Left ventricle myocardium superior (tissue), 1 donor: ENCODE measurements around the gene SIGLEC11. TPM values are rescaled to one million over a fixed set of nuclear protein-coding genes. Genes with fewer than 3 reads are reported as not detected.
A peak's percentile ranks its signal among the peaks of the same experiment; 100 is the strongest.
"Not testable (repeated sequence)": the region's sequence is repeated elsewhere in the genome, so short reads cannot be mapped to it uniquely, and the experiment has no call there.

Source experiments
- ATAC-seq: fragments of 200-7000 bp; cut with Tn5 transposase; one replicate; pipeline ENCODE4 v1.9.1; 2020; ENCODE audit warnings: mild to moderate bottlenecking, moderate library complexity
- DNase-seq: peaks from one replicate; pipeline ENCODE4 v3.0.0-alpha.2; 2020
- intact Hi-C: fragments of 100-400 bp; cut with micrococcal nuclease; formaldehyde crosslinking; loops from one replicate; pipeline ENCODE4 v1.11.0; 2022
- total RNA-seq: library from RNA; stranded (reverse); fragmentation: NEBNext Ultra II Directional; extraction: Animal tissue kit (Norgen Biotek cat#: 25700); gene quantifications from one replicate; pipeline ENCODE4 v1.2.1, GENCODE V29; 2021
- donor health status: DM: no; HTN: yes; CAD: no; lungs with severe emphysema.

Gene SIGLEC11
- total RNA-seq, 1 donor from 2014 or later, result 0.59 TPM

DNA sequence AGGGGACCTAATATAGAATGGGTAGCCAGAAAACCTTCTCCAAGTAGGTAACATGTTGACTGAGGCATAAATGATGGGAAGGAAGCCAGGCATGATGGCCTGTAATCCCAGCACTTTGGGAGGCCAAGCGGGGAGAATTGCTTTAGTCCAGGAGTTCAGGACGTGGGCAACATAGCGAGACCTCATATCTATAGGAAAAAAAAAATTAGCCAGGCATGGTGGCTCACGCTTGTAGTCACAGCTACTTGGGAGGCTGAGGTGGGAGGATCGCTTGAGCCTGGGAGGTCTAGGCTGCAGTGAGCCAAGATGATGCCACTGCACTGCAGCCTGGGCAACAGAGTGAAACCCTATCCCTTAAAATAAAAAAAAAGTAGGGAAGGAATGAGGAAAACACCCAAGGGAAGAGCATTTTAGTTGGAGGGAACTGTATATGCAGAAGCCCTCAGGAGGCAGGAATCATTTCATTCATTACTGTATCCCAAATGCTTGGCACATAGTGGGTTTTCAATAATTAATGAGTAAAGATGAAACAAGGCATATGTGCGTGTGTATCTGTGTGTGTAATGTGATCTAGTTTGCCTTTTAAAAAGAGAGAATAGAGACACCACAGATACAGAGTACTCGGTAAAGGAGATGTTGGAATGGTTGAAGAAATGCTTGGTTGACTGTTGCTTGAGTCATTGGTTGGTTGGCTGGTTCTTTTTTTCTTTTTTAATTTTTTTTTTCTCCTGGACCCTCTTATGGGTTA is 29.5 kb downstream of the SIGLEC11 start:
- intact Hi-C loops, result loop anchor here (10.0 kb wide), 1 partner anchor 53 kb away; no protein-coding TSS in a partner anchor
- DNase-seq, result no peak
- ATAC-seq, result no peak

DNA sequence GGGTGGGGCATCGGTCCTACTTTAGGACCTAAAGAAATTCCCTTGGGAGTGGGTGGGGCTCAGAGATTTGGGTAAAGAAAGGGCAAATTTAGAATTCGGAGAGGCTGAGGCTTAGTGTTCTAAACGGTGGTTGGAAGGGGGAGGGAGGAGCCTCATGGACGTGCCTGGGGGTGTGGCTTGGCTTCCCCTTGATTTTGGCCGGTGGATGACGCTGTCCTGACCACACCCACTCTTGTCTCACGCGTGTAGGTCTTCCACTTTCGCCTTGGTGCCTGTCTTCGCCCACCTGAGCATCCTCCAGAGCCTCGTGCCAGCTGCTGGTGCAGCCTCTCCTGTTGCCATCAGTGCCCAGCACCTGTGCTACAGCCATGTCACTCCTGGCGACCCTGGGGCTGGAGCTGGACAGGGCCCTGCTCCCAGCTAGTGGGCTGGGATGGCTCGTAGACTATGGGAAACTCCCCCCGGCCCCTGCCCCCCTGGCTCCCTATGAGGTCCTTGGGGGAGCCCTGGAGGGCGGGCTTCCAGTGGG is 30.4 kb downstream of the SIGLEC11 start:
- DNase-seq (peak; percentile 47), ATAC-seq (no peak)
- intact Hi-C loops, result loop anchor here (10.0 kb wide), 1 partner anchor 54 kb away; no protein-coding TSS in a partner anchor

DNA sequence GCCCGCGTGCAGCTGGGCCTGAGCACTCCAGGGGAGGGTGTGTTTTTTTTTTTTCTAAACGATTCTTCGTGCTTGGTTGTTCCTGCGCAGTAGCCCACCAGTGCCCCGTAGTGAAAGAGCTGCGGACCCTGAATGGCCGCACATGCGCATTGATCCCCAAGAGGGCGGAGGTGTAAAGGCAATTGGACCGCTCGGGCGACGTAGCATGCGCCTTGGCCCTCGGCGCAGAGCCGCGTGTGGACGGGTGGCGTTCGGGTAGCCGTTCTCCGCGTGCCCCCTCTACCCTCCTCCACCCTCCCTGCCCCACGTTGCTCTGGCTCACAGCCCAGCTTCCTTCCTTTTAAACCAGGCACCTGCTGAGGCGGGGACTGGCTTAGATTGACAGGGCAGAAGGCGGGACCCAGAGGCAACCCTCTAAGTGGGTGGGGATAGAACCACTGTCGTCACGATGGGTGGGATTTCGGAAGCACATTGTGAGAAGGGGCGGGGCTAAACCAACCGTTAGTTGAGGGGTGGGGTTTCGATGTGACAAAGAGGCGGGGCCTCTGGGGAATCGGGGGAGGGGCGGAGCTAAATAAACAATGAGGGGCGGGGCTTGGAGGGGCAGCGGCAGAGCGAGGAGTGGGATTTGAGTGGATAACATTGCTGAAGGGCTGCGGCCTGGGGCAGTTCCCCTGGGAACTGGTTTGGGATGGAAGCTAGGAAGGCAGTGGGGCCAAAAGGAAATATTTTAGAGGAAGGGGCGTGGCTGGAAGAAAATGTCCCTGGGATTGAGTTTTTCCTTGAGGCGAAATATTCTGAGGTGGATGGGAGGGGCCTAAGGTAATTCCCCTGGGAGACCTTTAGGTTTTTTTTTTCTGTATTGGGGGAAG is 31.1 kb downstream of the SIGLEC11 start:
- DNase-seq (peak; percentile 93), ATAC-seq (peak; percentile 92)
- intact Hi-C loops, result loop anchor here (10.0 kb wide), 1 partner anchor 55 kb away; no protein-coding TSS in a partner anchor

DNA sequence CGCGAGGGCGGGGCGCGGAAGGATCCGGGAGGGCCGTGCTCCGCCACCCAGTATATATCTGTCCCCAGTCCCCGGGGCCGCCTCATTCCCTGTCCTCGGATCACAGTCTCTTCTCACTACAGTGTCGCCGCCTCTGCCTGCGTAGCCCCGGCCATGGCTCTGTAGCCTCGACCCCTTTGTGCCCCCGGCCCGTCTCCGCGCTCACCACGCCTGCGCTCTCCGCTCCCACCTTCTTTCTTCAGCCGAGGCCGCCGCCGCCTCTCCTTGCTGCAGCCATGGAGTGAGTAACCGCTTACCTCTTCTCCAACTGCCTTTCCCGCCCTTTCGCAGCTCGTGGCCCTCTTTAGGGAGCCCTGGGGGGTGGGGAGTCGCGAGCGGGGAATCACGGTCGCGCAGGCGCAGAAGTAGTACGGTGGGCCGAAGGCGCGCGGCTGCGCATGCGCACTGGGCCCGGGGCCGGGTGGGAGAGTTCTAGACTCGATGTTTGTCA is 31.8 kb downstream of the SIGLEC11 start, which contains the start of the genes ATF5 and NUP62:
Gene ATF5, plus strand, starts transcription at position 85 of the 490 bp plus-strand sequence. CDS start 1,646 bp downstream, outside the sequence.
Gene NUP62, minus strand, starts transcription at position 384 of the 490 bp plus-strand sequence. CDS start 19,697 bp downstream, outside the sequence.
- ATAC-seq (peak; percentile 81), DNase-seq (peak; percentile 95)
- intact Hi-C loops, result no loop called here

DNA sequence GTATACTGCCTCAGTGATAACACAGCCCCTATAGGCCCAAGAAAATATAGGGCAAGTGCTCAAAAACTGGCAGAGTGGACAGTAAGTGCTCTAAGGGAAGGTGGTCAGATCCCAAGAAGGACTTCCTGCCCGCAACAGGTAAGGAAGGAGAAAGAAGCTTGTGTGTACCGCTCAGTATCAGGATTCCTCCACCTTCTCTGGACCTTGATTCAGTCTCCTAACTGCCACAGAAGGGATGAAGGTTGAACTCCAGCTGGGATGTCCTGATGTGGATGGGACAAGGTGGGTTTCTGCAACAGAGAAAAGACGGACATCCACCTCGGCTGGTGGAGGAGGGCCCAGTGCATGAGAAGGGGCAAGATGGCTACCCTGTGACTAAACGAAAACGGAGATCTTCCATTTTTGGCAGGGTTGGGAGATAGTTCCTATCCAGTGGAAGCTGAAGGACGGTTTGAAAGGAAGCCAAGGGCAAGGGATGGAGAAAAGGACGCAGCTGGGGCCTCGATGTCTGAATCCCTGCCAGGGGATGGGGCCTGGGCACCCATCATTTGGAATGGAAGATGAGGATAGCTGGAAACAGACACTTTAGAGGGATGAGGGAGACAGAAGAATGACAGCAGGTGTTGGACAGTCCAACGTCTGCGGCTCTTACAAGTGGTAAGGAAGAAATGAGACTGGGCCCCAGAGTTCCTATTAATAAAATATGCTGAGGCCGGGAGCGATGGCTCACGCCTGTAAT is 33.3 kb downstream of the SIGLEC11 start:
- DNase-seq (no peak), ATAC-seq (no peak)
- intact Hi-C loops, result no loop called here

DNA sequence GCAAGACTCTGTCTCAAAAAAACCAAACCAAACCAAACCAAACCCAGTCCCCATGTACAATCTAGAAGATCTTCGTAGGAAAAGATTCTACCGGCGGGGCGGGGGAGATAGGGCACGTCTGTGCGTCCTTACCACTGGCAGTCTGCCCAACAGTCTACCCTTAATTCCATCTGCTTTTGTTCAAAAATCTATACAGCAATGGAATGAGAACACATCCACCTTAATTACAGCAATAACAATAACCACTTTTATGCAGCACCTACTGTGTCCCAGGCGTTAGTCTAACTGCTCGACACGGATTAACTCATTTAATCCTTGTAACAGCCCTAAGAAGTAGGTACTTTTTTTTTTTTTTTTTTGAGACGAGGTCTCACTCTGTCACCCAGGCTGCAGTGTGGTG is 34.5 kb downstream of the SIGLEC11 start:
- DNase-seq, result no peak
- intact Hi-C loops, result no loop called here
- no peak for ATAC-seq

DNA sequence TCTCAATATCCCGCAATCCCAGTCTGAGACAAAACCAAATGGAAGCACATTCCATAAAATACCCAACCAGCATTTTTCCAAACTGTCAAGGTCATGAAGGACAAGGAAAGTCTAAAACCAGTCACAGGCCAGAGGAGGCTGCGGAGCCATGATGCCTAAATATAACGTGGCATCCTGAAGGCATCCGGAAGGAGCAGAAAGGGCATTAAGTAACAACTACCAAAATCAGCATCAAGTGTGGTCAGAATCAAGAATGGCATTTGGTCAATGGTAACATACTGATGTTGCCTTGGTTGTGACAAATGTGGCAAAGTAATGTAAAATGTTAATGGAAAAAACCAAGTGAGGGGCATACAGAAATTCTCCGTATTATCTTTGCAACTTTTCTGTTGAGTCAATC is 35.5 kb downstream of the SIGLEC11 start:
- intact Hi-C loops, result no loop called here
- ATAC-seq (no peak), DNase-seq (no peak)

DNA sequence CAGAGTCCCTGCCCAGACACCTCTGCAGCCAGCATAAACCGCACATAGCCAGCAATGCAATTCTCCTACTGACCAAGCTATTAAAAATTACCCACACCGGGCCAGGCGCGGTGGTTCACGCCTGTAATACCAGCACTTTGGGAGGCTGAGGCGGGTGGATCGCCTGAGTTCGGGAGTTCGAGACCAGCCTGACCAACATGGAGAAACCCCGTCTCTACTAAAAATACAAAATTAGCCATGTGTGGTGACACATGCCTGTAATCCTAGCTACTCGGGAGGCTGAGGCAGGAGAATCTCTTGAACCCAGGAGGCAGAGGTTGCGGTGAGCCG is 36.1 kb downstream of the SIGLEC11 start:
- intact Hi-C loops, DNase-seq, ATAC-seq: not testable (repeated sequence)

DNA sequence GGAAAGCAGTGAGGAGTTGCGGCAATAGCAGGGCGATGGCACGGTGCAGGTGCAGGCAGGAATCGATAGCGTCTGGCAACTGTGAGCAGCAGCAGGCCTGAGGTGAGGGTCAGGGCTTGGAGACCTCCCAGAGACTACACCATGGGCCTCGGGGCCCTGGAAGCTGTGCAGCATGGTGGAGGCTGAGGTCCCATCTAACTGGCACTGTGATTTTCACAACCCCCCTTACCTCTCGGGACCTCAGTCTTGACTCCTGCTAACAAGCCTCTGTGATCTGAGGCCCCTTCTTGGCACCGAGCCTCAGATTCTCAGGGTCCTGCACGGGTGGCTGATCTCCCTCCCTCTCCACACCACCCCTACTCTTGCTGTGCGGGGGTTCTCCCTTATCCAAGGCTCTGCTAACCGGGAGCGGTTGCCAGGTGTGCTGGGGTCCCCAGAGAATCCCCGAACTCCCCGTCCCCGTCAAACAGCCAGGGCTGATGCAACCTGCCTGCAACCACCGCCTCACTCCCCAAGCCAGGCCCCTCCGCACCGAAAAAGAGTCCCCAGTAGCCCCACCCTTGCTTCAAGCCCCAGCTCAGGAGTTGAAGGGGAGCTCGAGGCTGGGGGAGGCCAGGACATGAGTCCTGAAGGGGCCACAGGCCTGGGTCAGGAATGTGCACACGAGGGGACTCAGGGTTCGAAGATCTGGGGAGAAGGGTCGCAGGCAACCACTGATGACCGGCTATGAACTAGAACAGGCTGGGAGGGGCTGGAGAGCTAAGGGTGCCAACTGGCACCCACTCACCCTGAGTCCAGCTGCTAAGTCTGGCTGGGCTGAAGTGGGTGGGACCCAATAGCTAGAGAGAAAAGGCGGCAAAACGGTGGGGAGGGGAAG is 36.7 kb downstream of the SIGLEC11 start:
- intact Hi-C loops, result no loop called here
- DNase-seq, result no peak
- ATAC-seq, result no peak

DNA sequence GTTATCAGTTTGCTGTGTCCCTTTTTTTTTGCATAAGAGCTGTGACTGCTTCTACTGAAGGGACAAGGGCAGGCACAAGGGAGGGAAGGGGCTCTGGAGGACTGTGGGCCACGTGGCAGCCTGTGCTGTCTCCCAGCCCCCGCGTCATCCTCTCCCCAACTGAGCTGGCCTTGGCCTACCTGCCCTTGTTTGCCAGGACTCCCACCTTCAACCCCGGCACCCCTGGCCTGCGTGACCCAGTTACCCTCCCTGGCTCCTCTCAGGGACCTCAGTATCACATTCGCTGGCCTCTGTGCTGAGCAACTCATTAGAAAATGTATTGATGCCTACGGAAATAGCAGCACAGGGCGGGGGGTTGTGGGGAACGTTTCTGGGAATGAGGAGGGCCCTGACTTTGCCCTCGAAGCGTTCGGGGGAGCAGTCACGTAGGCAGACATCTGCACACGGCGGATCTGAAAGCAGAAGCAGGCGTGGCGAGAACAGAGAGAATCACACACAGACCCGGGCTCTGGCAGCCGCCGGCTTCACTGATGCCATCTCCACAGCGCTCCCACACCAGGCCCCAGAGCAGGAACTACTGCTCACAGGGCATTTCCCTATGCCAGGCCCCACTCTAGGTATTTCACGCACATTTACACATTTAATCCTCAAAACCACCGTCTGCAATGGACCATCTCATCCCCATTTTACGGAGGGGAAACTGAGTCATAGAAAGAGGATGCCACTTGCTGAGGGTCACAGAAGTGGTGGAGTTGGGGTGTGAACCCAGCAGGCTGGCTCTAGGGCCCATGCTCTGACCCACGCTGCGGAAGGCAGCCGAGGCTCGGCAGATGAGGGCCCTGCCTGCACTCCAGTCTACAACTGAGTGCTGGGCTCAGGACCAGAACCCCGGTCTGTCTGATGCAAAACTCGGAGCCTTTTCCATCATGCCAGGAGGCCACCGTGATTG is 37.6 kb downstream of the SIGLEC11 start:
- peak; percentile 38 for DNase-seq
- no peak for ATAC-seq
- intact Hi-C loops, result no loop called here

DNA sequence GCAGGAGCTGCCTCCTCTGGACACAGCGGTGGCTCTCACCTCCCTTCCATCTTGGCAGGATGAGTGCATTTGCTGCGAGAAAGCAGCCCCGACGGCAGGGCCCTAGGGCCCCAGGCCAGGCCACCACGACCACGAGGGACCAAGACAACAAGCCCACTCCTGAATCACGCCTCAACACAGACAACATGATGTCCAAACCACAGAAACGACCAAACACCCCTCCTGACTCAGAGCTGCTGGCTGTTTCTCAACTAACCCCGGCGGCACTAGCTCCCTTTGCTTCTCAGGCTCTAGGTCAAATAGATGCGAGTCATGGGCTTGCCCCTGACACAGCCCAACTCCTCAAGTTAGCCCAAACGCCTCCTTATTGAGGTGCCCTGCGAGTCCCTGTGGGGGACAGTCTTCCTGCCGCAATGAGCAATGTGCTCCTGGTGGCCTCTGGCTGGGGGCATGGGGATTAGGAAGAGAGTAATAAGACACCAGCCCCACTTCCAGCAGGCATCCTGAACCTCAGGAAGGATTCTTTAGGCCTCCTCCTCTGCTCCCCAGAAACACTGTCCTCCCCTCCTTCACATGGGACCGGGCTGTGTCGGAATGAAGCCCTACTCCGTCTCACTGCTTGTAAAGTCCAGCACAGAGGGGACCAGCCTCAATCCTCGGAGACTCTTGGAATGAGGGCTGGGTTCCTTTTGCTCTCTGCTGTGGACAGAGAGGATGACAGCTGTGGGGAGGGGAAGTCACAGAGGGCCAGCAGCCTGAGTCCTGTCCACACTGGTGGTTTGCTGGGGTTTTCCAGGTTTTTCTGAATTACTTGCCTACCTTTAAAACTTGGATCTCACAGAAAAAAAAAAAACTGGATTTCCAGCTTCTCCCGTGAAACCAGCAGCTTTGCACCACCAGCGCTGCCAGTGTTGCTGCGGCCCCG is 38.8 kb downstream of the SIGLEC11 start:
- DNase-seq (no peak), ATAC-seq (no peak)
- intact Hi-C loops, result no loop called here

DNA sequence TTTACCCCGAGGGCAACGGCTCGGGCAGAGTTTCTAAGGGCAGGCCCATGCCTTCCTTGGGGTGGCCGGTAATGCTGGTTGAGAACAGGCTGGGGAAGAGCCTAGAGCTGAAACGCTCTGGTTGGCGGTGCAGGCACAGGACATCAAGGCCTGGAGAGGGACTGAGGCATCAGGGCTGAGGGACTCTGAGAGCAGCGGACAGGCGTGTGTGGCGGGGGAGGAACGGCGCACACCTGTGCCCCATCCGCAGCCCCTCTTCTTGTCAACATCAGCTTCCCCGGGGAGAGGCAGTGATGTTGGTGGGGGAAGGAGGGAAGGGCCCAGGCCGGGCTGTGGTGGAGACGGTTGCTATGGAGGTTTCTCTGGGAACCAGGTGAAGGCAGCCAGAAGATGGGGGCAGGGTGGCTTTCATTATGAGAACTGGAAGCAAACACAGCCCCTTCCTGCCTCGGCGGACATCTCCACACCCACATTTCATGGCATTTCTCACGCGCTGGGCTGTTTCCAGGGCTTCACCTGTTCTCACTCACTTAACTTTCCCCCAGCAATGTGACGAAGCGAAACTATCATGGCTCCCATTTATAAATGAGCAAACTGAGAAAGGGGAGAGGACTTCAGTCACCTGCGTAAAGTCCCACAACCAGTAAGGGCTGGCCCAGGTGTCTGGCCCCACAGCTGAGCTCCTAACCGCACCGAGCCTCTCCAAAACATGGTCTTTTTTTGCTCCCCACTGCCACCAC is 40.2 kb downstream of the SIGLEC11 start:
- ATAC-seq (no peak), DNase-seq (no peak)
- intact Hi-C loops, result no loop called here

DNA sequence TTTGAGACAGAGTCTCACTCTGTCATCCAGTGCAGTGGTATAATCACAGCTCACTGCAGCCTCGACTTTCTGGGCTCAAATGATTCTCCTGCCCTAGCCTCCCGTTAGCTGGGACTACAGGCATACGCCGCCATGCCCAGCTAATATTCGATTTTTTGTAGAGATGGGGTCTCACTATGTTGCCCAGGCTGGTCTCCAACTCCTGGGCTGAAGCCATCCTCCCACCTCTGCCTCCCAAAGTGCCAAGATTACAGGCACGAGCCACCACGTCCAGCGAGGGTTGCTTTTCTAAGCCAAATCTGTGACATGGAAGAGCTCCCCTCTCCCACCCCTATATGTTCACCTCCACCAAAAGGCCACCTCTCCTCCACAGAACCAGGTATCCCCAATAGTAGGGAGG is 42.9 kb downstream of the SIGLEC11 start:
- intact Hi-C loops, result no loop called here
- no peak for ATAC-seq
- DNase-seq, result no peak

DNA sequence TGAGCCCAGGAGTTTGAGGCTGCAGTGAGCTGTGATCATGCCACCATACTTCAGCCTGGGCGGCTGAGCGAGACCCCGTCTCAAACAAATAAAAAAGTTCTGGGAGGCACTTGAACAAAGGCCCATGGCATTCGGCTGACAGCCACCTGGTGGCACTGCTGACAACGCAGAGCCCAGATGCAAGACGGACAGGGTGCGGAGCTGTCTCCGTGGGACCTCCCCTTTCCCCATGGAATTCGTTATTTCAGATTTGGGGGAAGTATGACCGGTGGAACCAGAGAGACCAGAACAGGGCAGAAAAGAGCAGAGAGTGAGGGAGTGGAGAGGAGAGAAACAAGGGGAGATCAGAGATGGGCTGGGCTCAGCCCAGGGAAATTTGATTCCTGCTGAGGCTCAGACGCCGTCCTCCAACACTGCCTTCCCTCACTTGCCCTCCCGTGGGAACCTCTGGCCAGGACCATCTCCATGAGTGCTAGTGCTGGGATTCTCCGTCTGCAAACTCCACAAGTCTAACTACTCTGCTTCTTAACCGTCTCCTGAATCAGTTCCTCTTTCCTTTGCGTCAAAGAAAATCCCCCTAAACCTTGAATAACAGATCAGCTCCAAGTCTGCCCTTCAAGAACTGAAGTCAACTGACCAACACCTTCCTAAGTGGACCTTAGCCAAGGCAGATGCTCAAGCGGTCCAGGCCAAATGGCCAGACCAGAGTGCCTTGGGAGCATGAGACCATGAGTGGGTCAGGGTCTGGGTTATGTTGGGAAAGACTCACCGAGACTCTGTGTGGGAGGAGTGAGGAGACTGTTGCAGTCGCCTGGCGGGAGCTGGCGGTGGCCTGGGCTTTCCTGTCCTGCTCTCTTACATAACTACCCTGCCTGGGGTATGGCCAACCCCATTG is 43.9 kb downstream of the SIGLEC11 start:
- ATAC-seq (no peak), DNase-seq (no peak)
- intact Hi-C loops, result no loop called here
